ENCODE data around the gene TSC22D4.

DNA sequence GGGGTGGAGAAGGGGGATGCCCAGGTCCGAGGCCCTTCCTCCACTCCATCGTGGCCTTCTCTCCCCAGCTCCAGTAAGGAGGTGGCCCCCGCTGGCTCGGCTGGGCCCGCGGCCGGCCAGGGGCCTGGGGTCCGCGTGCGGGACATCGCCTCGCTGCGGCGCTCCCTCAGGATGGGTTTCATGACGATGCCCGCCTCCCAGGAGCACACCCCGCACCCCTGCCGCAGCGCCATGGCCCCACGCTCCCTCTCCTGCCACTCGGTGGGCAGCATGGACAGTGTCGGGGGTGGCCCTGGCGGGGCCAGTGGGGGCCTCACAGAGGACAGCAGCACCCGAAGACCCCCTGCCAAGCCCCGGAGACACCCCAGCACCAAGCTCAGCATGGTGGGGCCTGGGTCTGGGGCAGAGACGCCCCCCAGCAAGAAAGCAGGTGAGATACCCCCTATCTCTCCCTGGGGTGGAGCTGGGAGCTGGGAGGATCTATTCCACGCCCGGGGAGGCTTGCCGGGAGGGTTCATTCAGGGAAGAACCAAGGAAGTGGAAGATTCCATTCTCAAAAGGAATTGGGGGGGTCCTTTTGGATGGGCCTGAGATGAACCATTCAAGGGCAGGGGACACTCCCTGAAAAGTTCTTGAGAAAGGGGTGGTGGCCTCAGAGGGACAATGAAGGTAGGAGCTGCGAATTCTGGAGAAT, 7.9 kb upstream of the TSC22D4 start:
- TF ChIP-seq, protein P1, sequence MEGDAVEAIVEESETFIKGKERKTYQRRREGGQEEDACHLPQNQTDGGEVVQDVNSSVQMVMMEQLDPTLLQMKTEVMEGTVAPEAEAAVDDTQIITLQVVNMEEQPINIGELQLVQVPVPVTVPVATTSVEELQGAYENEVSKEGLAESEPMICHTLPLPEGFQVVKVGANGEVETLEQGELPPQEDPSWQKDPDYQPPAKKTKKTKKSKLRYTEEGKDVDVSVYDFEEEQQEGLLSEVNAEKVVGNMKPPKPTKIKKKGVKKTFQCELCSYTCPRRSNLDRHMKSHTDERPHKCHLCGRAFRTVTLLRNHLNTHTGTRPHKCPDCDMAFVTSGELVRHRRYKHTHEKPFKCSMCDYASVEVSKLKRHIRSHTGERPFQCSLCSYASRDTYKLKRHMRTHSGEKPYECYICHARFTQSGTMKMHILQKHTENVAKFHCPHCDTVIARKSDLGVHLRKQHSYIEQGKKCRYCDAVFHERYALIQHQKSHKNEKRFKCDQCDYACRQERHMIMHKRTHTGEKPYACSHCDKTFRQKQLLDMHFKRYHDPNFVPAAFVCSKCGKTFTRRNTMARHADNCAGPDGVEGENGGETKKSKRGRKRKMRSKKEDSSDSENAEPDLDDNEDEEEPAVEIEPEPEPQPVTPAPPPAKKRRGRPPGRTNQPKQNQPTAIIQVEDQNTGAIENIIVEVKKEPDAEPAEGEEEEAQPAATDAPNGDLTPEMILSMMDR (conservative IDR thresholded peaks at IDR 0.05), result no peak
- TF ChIP-seq EZH2 (IDR thresholded peaks at IDR 0.05; ENCODE audit: low read depth), result no peak
